ENCODE data around the gene ACSL1.
"Not testable (repeated sequence)": the region's sequence is repeated elsewhere in the genome, so short reads cannot be mapped to it uniquely, and the experiment has no call there.

ACSL1 gene

DNA sequence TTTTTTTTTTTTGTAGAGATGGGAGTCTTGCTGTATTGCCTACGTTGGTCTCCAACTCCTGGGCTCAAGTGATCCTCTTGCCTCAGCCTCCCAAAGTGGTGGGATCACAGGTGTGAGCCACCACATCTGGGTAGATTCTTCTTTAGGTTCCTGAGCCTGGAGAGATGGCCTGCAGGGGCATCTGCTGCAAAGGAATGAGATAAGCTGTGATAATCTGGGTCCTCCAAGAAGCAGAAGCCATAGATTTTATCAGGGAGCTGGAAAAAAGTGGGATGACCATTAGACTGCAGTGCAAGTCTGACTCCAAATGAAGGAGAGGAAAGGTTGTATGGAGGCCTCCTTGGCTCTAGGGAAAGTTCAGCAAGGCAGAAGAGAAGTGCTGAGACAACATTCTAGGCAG is 19.0 kb upstream of the ACSL1 start:
- Histone ChIP-seq H3K36me3 (ENCODE audit: low read length) (no peaks in the 10 kb centered on the region), H3F3A (ENCODE audit: insufficient read depth) (no peaks in the 10 kb centered on the region), H3K9me2 (replicated peaks; ENCODE audit: insufficient read depth, low read length) (no peaks in the 10 kb centered on the region), H2AFZ (ENCODE audit: low read depth, low read length, severe bottlenecking) (no peak overlapping the region), H3K4me2 (ENCODE audit: low read depth, low read length, poor library complexity, severe bottlenecking) (no peak overlapping the region), H3K9ac (ENCODE audit: low read length) (no peak overlapping the region), H4K20me1 (ENCODE audit: low read depth, low read length) (no peaks in the 10 kb centered on the region), H3K9me3 (ENCODE audit: insufficient read depth, low read length) (no peaks in the 10 kb centered on the region), H3K27ac (ENCODE audit: low read depth, low read length) (no peak overlapping the region), H3K4me3 (ENCODE audit: insufficient read depth, low read length, poor library complexity, severe bottlenecking) (no peak overlapping the region), H3K79me2 (ENCODE audit: insufficient read depth, low read length) (no peaks in the 10 kb centered on the region), H3K27me3 (ENCODE audit: low read length) (no peaks in the 10 kb centered on the region; the same call in 1 of the 2 replicates)
- TF ChIP-seq, protein P1, sequence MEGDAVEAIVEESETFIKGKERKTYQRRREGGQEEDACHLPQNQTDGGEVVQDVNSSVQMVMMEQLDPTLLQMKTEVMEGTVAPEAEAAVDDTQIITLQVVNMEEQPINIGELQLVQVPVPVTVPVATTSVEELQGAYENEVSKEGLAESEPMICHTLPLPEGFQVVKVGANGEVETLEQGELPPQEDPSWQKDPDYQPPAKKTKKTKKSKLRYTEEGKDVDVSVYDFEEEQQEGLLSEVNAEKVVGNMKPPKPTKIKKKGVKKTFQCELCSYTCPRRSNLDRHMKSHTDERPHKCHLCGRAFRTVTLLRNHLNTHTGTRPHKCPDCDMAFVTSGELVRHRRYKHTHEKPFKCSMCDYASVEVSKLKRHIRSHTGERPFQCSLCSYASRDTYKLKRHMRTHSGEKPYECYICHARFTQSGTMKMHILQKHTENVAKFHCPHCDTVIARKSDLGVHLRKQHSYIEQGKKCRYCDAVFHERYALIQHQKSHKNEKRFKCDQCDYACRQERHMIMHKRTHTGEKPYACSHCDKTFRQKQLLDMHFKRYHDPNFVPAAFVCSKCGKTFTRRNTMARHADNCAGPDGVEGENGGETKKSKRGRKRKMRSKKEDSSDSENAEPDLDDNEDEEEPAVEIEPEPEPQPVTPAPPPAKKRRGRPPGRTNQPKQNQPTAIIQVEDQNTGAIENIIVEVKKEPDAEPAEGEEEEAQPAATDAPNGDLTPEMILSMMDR (IDR thresholded peaks at IDR 0.05; ENCODE audit: insufficient read depth, low read length, poor library complexity, severe bottlenecking): no peak
- no peak for TF ChIP-seq EZH2phosphoT487 (conservative IDR thresholded peaks at IDR 0.05; ENCODE audit: low read length)

DNA sequence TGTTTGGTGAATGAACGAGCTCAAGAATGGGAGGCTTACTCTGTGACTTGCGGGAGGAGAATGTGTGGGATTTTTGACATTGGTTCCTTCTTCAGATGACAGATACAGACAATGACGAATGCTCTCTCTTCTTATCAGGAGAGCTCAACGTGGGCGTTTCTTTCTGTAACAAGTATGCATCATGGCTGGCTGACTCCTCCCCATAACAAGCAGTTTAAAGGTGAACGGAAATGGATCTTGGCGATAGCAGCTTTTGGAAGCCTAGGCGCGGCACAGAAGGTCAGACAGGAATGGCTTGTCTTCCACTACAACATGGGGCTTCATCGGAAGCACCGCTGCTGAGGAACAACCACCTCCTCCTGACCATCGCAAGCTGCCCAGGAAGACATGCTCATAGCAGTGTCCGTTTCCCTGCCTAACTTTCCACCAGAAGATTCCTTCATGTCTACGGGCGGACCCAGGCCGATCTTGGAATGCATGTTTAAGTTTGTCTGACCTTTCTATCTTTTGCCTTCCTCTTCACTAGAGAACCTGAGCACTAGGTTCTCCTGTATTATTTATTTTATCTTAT is 18.3 kb upstream of the ACSL1 start:
- H3K27ac ChIP-seq (ENCODE audit: low read depth, low read length): no peak overlapping the region
- H3K36me3 ChIP-seq (ENCODE audit: low read length): no peaks in the 10 kb centered on the region
- H3K9me2 ChIP-seq (replicated peaks; ENCODE audit: insufficient read depth, low read length): no peaks in the 10 kb centered on the region
- H3K4me3 ChIP-seq (ENCODE audit: insufficient read depth, low read length, poor library complexity, severe bottlenecking): no peak overlapping the region
- no peak for TF ChIP-seq EZH2phosphoT487 (conservative IDR thresholded peaks at IDR 0.05; ENCODE audit: low read length)
- TF ChIP-seq, protein P1 (IDR thresholded peaks at IDR 0.05; ENCODE audit: insufficient read depth, low read length, poor library complexity, severe bottlenecking): no peak
- H3K4me2 ChIP-seq (ENCODE audit: low read depth, low read length, poor library complexity, severe bottlenecking): no peak overlapping the region
- H3K27me3 ChIP-seq (ENCODE audit: low read length): no peaks in the 10 kb centered on the region; the same call in 1 of the 2 replicates
- no peak overlapping the region for H3K9ac ChIP-seq (ENCODE audit: low read length)
- H3F3A ChIP-seq (ENCODE audit: insufficient read depth): no peaks in the 10 kb centered on the region
- no peaks in the 10 kb centered on the region for H4K20me1 ChIP-seq (ENCODE audit: low read depth, low read length)
- H2AFZ ChIP-seq (ENCODE audit: low read depth, low read length, severe bottlenecking): no peak overlapping the region
- H3K79me2 ChIP-seq (ENCODE audit: insufficient read depth, low read length): no peaks in the 10 kb centered on the region
- no peaks in the 10 kb centered on the region for H3K9me3 ChIP-seq (ENCODE audit: insufficient read depth, low read length)

DNA sequence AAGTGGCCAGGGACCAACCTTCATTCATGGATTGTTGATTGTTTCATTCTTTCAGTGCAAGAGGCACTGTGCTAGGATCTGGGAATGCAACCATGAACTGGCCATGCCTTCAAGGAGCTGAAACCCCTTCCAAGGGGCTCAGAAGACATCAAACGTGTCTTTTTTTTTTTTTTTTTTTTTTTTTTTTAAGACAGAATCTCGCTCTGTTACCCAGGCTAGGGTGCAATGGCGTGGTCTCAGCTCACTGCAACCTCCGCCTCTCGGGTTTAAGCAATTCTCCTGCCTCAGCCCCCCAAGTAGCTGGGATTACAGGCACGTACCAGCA is 13.3 kb upstream of the ACSL1 start:
- H3K79me2 ChIP-seq (ENCODE audit: insufficient read depth, low read length); H3K36me3 ChIP-seq (ENCODE audit: low read length); H3K27ac ChIP-seq (ENCODE audit: low read depth, low read length); H3K4me2 ChIP-seq (ENCODE audit: low read depth, low read length, poor library complexity, severe bottlenecking); H3F3A ChIP-seq (ENCODE audit: insufficient read depth); H3K4me3 ChIP-seq (ENCODE audit: insufficient read depth, low read length, poor library complexity, severe bottlenecking); H4K20me1 ChIP-seq (ENCODE audit: low read depth, low read length); H3K9me2 ChIP-seq (replicated peaks; ENCODE audit: insufficient read depth, low read length); H3K9ac ChIP-seq (ENCODE audit: low read length); H2AFZ ChIP-seq (ENCODE audit: low read depth, low read length, severe bottlenecking); H3K9me3 ChIP-seq (ENCODE audit: insufficient read depth, low read length); H3K27me3 ChIP-seq (ENCODE audit: low read length): not testable (repeated sequence)

DNA sequence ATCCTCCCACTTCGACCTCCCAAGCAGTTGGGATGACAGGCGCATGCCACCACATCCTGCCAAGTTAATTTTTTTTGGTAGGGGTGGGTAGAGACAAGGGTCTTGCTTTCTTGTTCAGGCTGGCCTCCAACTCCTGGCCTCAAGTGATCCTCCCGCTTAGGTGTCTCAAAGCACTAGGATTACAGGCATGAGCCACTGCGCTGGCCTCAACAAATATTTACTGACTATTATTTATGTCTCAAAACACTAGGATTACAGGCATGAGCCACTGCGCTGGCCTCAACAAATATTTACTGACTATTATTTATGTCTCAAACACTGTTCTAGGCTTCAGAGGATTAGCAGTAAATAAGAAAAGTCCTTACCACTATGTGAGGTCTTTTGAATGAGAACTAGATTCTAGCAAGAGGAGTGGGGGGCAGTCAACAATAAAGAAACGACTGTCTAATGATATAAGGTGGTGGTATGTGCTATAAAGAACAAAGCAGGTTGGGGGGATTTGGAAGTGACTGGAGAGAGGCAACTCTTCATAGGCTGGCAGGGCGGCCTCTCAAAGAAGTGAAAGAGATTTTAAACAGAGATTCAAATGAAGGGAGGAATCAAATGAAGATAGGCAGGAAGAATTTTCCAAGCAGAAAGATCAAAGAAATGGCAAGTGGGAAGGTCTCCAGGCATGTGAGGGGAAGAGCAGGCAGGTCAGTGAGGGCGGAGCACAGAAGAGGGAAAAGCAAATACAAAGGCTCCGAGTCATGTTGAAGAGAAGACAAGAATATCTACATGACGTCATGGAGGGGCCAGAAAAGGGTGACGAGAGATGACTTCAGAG is 12.7 kb upstream of the ACSL1 start:
- Histone ChIP-seq H3K4me2 (ENCODE audit: low read depth, low read length, poor library complexity, severe bottlenecking) (no peak overlapping the region), H3K9me2 (replicated peaks; ENCODE audit: insufficient read depth, low read length) (no peaks in the 10 kb centered on the region), H3F3A (ENCODE audit: insufficient read depth) (no peaks in the 10 kb centered on the region), H3K9ac (ENCODE audit: low read length) (no peak overlapping the region), H2AFZ (ENCODE audit: low read depth, low read length, severe bottlenecking) (no peak overlapping the region), H3K4me3 (ENCODE audit: insufficient read depth, low read length, poor library complexity, severe bottlenecking) (no peak overlapping the region), H4K20me1 (ENCODE audit: low read depth, low read length) (no peaks in the 10 kb centered on the region), H3K79me2 (ENCODE audit: insufficient read depth, low read length) (no peaks in the 10 kb centered on the region), H3K27ac (ENCODE audit: low read depth, low read length) (no peak overlapping the region), H3K27me3 (ENCODE audit: low read length) (no peaks in the 10 kb centered on the region; the same call in 1 of the 2 replicates), H3K36me3 (ENCODE audit: low read length) (no peaks in the 10 kb centered on the region), H3K9me3 (ENCODE audit: insufficient read depth, low read length) (no peaks in the 10 kb centered on the region)
- TF ChIP-seq EZH2phosphoT487 (conservative IDR thresholded peaks at IDR 0.05; ENCODE audit: low read length): no peak
- TF ChIP-seq, protein P1 (IDR thresholded peaks at IDR 0.05; ENCODE audit: insufficient read depth, low read length, poor library complexity, severe bottlenecking): no peak

Measured in SU-DHL-6 (cell line).